Calu3 (cell line): ENCODE results near the gene RALA. TPM values are rescaled to one million over a fixed set of nuclear protein-coding genes. Genes with fewer than 3 reads are reported as not detected.

Experiments used
- BruUV-seq: library from RNA; stranded (reverse); fragments of 400-500 nt; replicated peaks from 2 replicates; lab custom pipeline; 2021; lab: Mats Ljungman, UMichigan
- CTCF ChIA-PET: fragments of 300-600 bp; sonication (Branson Sonifier 250); formaldehyde crosslinking; loops from one replicate; lab custom pipeline; 2022; ENCODE audit warnings: antibody characterized with exemption; lab: Charles Lee
- DNase-seq: peaks from one replicate; pipeline ENCODE4 v3.0.0; 2022
- H3K27ac Mint-ChIP-seq: one replicate; pipeline ENCODE4 v1.8.0; 2022; ENCODE audit warnings: mixed read lengths; ENCODE audit not compliant: unreplicated experiment
- H3K27me3 Mint-ChIP-seq: one replicate; pipeline ENCODE4 v1.8.0; 2022; ENCODE audit warnings: mixed read lengths; ENCODE audit not compliant: unreplicated experiment
- H3K36me3 Mint-ChIP-seq: one replicate; pipeline ENCODE4 v1.8.0; 2022; ENCODE audit warnings: mild to moderate bottlenecking, moderate library complexity, mixed read lengths; ENCODE audit not compliant: insufficient read depth, unreplicated experiment
- H3K4me1 Mint-ChIP-seq: one replicate; pipeline ENCODE4 v1.8.0; 2022; ENCODE audit warnings: mild to moderate bottlenecking, low read depth, mixed read lengths; ENCODE audit not compliant: unreplicated experiment
- H3K4me3 Mint-ChIP-seq: one replicate; pipeline ENCODE4 v1.8.0; 2022; ENCODE audit warnings: mild to moderate bottlenecking, low read depth, moderate library complexity, mixed read lengths; ENCODE audit not compliant: unreplicated experiment
- H3K9me3 Mint-ChIP-seq: one replicate; pipeline ENCODE4 v1.8.0; 2022; ENCODE audit warnings: low read depth, mixed read lengths; ENCODE audit not compliant: unreplicated experiment
- intact Hi-C: fragments of 100-400 bp; cut with micrococcal nuclease; formaldehyde crosslinking; loops from one replicate; pipeline ENCODE4 v1.10.0; 2022; ENCODE audit not compliant: unreplicated experiment
- total RNA-seq: library from RNA; stranded (reverse); gene quantifications from 2 replicates; pipeline ENCODE4 v1.2.3, GENCODE V29; 2022
- TF ChIP-seq, protein P1 (sequence below): fragments of 200-600 bp; IDR thresholded peaks from one replicate; pipeline ENCODE4 v1.8.0; 2022; ENCODE audit warnings: antibody characterized with exemption; ENCODE audit not compliant: unreplicated experiment

Gene RALA
- total RNA-seq, 1 experiment from 2014 or later: 64.8 TPM

DNA sequence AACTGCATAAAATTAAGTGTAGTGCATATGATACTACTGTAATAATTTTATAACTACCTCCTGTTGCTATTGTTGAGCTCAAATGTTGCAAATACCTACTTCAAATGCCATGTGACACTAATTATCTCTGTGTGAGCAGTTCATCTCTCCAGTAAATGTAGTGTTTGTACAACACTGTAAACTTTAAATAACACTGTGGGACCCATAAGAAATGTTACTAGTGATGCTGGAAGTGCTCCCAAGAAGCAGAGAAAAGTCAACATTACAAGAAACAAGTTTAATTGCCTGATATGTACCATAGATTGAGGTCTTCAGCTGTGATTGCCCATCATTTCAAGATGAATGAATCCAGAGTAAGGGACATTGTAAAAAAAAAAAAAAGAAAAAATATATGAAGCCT lies 39.9 kb downstream of the RALA start:
- peaks cover 12% of the 10 kb centered on the region for H3K9me3 Mint-ChIP-seq
- H3K27ac Mint-ChIP-seq: no peak overlapping the region
- H3K4me3 Mint-ChIP-seq: no peak overlapping the region
- H3K4me1 Mint-ChIP-seq: peaks cover 16% of the 10 kb centered on the region
- CTCF ChIA-PET: no interaction called here
- H3K27me3 Mint-ChIP-seq: no peaks in the 10 kb centered on the region
- peaks cover 3% of the 10 kb centered on the region for H3K36me3 Mint-ChIP-seq
- no TSS peak for BruUV-seq
- no peak for DNase-seq
- TF ChIP-seq, protein P1, sequence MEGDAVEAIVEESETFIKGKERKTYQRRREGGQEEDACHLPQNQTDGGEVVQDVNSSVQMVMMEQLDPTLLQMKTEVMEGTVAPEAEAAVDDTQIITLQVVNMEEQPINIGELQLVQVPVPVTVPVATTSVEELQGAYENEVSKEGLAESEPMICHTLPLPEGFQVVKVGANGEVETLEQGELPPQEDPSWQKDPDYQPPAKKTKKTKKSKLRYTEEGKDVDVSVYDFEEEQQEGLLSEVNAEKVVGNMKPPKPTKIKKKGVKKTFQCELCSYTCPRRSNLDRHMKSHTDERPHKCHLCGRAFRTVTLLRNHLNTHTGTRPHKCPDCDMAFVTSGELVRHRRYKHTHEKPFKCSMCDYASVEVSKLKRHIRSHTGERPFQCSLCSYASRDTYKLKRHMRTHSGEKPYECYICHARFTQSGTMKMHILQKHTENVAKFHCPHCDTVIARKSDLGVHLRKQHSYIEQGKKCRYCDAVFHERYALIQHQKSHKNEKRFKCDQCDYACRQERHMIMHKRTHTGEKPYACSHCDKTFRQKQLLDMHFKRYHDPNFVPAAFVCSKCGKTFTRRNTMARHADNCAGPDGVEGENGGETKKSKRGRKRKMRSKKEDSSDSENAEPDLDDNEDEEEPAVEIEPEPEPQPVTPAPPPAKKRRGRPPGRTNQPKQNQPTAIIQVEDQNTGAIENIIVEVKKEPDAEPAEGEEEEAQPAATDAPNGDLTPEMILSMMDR: no peak
- intact Hi-C loops: no loop called here

DNA sequence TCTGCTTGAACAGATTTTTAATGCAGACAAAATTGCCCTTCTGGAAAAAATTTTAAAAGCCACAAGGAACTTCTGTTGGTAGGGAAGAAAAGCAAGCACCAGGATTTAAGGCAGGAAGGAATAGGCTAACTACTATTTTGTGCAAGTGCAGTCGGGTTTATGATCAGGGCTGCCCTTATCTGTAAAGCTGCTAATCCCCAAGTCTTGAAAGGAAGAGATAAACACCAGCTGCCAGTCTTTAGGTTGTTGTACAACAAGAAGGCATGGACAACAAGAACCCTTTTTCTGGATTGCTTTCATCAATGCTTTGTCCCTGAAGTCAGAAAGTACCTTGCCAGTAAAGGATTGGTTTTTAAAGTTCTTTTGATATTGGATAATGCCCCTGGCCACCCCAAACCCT lies 40.7 kb downstream of the RALA start:
- no peak for DNase-seq
- intact Hi-C loops: no loop called here
- Mint-ChIP-seq H3K9me3 (peaks cover 12% of the 10 kb centered on the region), H3K27me3 (no peaks in the 10 kb centered on the region), H3K4me3 (no peak overlapping the region), H3K27ac (no peak overlapping the region), H3K36me3 (peaks cover 3% of the 10 kb centered on the region), H3K4me1 (peaks cover 8% of the 10 kb centered on the region)
- BruUV-seq: no TSS peak
- CTCF ChIA-PET: no interaction called here
- TF ChIP-seq, protein P1: no peak

DNA sequence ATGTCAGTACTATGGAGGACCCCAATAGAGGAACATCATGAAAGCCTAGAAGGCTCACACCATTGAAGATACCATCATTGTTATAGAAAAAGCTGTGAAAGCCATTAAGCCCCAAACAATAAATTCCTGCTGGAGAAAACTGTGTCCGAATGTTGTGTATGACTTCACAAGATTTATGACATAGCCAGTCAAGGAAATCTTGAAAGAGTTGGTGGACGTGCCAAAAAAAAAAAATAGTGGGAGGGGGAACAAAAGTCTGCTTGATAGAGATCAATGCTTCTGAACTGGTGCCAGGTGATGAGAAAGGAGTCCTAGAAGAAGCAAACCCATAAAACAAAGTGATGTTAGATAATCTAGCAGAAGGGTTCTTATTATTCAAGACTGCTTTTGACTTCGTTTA lies 41.2 kb downstream of the RALA start:
- H3K27ac Mint-ChIP-seq: no peak overlapping the region
- peaks cover 3% of the 10 kb centered on the region for H3K36me3 Mint-ChIP-seq

DNA sequence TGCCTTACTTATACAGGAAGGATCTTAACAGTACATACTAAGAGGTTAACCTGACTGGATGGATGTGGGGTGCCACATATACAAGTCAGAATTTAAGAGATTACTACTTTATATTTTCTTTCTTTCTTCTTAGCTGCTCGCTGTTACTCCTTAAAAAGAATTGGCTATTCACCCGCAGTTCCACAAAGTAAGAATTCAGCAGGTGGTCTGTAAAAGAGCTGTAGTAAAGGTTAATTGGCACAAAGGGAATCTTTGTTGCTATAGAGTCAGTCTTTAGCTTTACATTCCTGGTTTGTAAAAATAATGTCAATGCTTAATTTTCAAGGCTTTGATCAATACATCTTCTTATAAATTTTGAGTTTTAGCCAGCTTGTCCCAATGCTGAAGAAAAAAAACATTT lies 43.2 kb downstream of the RALA start:
- Mint-ChIP-seq H3K4me3 (no peak overlapping the region), H3K27me3 (no peaks in the 10 kb centered on the region), H3K27ac (no peak overlapping the region), H3K4me1 (no peaks in the 10 kb centered on the region), H3K36me3 (no peaks in the 10 kb centered on the region), H3K9me3 (peaks cover 12% of the 10 kb centered on the region)
- BruUV-seq: no TSS peak
- CTCF ChIA-PET: interaction anchor here (0.6 to 1.0 kb wide), 2 partner anchors 19 to 86 kb away, joined by 3 read pairs; no protein-coding TSS in a partner anchor
- DNase-seq: no peak
- intact Hi-C loops: no loop called here
- TF ChIP-seq, protein P1: no peak

More for the DNA sequence above, 41.2 kb downstream of the RALA start:
- TF ChIP-seq, protein P1: no peak
- DNase-seq: no peak
- no TSS peak for BruUV-seq
- Mint-ChIP-seq H3K9me3 (peaks cover 12% of the 10 kb centered on the region), H3K4me3 (no peak overlapping the region), H3K4me1 (peaks cover 3% of the 10 kb centered on the region), H3K27me3 (no peaks in the 10 kb centered on the region)
- intact Hi-C loops: no loop called here
- CTCF ChIA-PET: no interaction called here
